ENCODE data around the gene SETDB1.

SETDB1 gene

GRCh38 chr1:150963321-150964163, 37.4 kb downstream of the SETDB1 start:
- TF ChIP-seq CTCF (conservative IDR thresholded peaks at IDR 0.05; ENCODE audit: low read depth, low read length), result no peak
- H3K4me3 ChIP-seq (ENCODE audit: low read length), result no peak overlapping the region
- DNase-seq (ENCODE audit: low read depth), result no peak

GRCh38 chr1:150964164-150964489, 38.0 kb downstream of the SETDB1 start:
- TF ChIP-seq CTCF (conservative IDR thresholded peaks at IDR 0.05; ENCODE audit: low read depth, low read length), result no peak
- H3K4me3 ChIP-seq (ENCODE audit: low read length), result no peak overlapping the region
- no peak for DNase-seq (ENCODE audit: low read depth)

GRCh38 chr1:150965605-150966004, 39.4 kb downstream of the SETDB1 start:
- H3K4me3 ChIP-seq (ENCODE audit: low read length), result no peak overlapping the region
- TF ChIP-seq CTCF (conservative IDR thresholded peaks at IDR 0.05; ENCODE audit: low read depth, low read length), result no peak
- no peak for DNase-seq (ENCODE audit: low read depth)

GRCh38 chr1:150966011-150966410, 39.8 kb downstream of the SETDB1 start:
- no peak for TF ChIP-seq CTCF (conservative IDR thresholded peaks at IDR 0.05; ENCODE audit: low read depth, low read length)
- no peak overlapping the region for H3K4me3 ChIP-seq (ENCODE audit: low read length)
- DNase-seq (ENCODE audit: low read depth), result no peak

GRCh38 chr1:150967936-150968335, 41.8 kb downstream of the SETDB1 start:
- no peak for TF ChIP-seq CTCF (conservative IDR thresholded peaks at IDR 0.05; ENCODE audit: low read depth, low read length)
- no peak overlapping the region for H3K4me3 ChIP-seq (ENCODE audit: low read length)
- DNase-seq (ENCODE audit: low read depth), result no peak

GRCh38 chr1:150968491-150968890, 42.3 kb downstream of the SETDB1 start:
- DNase-seq (ENCODE audit: low read depth), result no peak
- H3K4me3 ChIP-seq (ENCODE audit: low read length), result no peak overlapping the region
- TF ChIP-seq CTCF (conservative IDR thresholded peaks at IDR 0.05; ENCODE audit: low read depth, low read length), result no peak

GRCh38 chr1:150969626-150970025, 43.5 kb downstream of the SETDB1 start:
- no peak overlapping the region for H3K4me3 ChIP-seq (ENCODE audit: low read length)
- no peak for TF ChIP-seq CTCF (conservative IDR thresholded peaks at IDR 0.05; ENCODE audit: low read depth, low read length)
- no peak for DNase-seq (ENCODE audit: low read depth)

All from retinal pigment epithelial cell (primary cell).